PFSK-1 (cell line): ENCODE data around the gene PCDHB4.

Source experiments
- FOXP2 ChIP-seq: optimal IDR thresholded peaks from 2 replicates; pipeline ENCODE3; 2011; ENCODE audit warnings: borderline replicate concordance, control low read depth, inconsistent platforms; ENCODE audit not compliant: insufficient read depth; ENCODE audit errors: extremely low read length, extremely low read depth
- POLR2AphosphoS5 ChIP-seq: IDR thresholded peaks from 2 replicates; pipeline ENCODE4 v1.6.1; 2012; ENCODE audit warnings: low read depth, mild to moderate bottlenecking, control low read depth, low read length, moderate library complexity
- SIN3A ChIP-seq: IDR thresholded peaks from 2 replicates; pipeline ENCODE4 v1.6.1; 2012; ENCODE audit warnings: mild to moderate bottlenecking, low read length, moderate library complexity, borderline replicate concordance; ENCODE audit not compliant: insufficient read depth
- TAF1 ChIP-seq: IDR thresholded peaks from 2 replicates; pipeline ENCODE4 v1.6.1; 2012; ENCODE audit warnings: low read length, control low read depth, borderline replicate concordance; ENCODE audit not compliant: insufficient read depth
- TF ChIP-seq, protein P1 (sequence below), 2 experiments: IDR thresholded peaks; 2 replicates each; pipeline versions ENCODE4 v1.6.1 to v1.8.0; 2011 to 2012; ENCODE audit warnings: low read depth in 2 of 2, low read length in 2 of 2, control low read depth in 1 of 2, inconsistent platforms in 1 of 2, mild to moderate bottlenecking in 1 of 2, moderate library complexity in 1 of 2; ENCODE audit not compliant: insufficient read depth in 1 of 2

Gene PCDHB4

GRCh38 chr5:141150224-141150992 is 28.8 kb downstream of the PCDHB4 start:
- TF ChIP-seq FOXP2 (no peak), POLR2AphosphoS5 (no peak), TAF1 (no peak), SIN3A (no peak)
- TF ChIP-seq, protein P1, sequence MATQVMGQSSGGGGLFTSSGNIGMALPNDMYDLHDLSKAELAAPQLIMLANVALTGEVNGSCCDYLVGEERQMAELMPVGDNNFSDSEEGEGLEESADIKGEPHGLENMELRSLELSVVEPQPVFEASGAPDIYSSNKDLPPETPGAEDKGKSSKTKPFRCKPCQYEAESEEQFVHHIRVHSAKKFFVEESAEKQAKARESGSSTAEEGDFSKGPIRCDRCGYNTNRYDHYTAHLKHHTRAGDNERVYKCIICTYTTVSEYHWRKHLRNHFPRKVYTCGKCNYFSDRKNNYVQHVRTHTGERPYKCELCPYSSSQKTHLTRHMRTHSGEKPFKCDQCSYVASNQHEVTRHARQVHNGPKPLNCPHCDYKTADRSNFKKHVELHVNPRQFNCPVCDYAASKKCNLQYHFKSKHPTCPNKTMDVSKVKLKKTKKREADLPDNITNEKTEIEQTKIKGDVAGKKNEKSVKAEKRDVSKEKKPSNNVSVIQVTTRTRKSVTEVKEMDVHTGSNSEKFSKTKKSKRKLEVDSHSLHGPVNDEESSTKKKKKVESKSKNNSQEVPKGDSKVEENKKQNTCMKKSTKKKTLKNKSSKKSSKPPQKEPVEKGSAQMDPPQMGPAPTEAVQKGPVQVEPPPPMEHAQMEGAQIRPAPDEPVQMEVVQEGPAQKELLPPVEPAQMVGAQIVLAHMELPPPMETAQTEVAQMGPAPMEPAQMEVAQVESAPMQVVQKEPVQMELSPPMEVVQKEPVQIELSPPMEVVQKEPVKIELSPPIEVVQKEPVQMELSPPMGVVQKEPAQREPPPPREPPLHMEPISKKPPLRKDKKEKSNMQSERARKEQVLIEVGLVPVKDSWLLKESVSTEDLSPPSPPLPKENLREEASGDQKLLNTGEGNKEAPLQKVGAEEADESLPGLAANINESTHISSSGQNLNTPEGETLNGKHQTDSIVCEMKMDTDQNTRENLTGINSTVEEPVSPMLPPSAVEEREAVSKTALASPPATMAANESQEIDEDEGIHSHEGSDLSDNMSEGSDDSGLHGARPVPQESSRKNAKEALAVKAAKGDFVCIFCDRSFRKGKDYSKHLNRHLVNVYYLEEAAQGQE (IDR thresholded peaks at IDR 0.05; ENCODE audit: insufficient read depth in 1 of 2, low read depth in 2 of 2, low read length in 2 of 2): no peak

- TF ChIP-seq SIN3A (no peak), POLR2AphosphoS5 (no peak), FOXP2 (no peak), TAF1 (no peak)
- TF ChIP-seq, protein P1 (IDR thresholded peaks at IDR 0.05; ENCODE audit: insufficient read depth in 1 of 2, low read depth in 2 of 2, low read length in 2 of 2): no peak
These were observed 29.3 kb downstream of the PCDHB4 start for GRCh38 chr5:141150993-141151325.

DNA sequence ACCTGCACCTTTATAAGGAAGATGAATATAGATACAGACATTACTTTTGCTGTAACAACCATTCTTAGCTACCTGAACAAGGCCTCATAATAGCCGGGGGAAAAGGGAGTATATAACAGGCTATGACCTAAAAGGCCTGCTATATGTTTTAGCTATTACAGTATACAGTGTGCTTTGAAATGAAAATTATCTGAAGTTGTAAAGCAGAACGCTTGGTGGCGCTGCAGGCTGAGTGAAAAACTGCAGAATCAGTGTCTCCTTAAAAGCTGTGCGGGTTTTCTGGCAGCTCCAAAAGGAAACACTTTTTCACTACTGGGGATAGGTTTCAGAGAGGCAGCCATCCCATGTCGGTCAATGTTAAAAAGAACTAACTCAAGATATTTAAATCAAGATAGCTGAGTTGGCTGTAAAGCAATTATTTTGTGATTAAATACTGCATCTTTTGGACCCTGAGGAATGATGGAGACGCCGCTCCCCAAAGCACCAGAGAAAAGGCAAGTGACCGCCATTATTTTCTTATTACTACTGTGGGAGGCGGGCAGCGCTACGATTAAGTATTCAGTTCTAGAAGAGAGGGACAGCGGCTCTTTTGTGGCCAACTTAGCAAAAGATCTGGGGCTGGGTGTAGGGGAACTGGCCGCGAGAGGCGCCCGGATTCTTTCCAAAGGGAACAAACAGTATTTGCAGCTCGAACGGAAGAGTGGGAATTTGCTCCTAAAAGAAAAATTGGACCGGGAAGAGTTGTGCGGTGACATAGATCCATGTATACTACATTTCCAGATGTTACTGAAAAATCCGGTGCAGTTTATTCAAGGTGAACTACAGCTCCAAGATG is 34.1 kb downstream of the PCDHB4 start:
- TF ChIP-seq SIN3A: no peak
- no peak for TF ChIP-seq POLR2AphosphoS5
- no peak for TF ChIP-seq FOXP2
- TF ChIP-seq TAF1: no peak
- TF ChIP-seq, protein P1 (IDR thresholded peaks at IDR 0.05; ENCODE audit: insufficient read depth in 1 of 2, low read depth in 2 of 2, low read length in 2 of 2): no peak

- TF ChIP-seq SIN3A: no peak
- TF ChIP-seq, protein P1 (IDR thresholded peaks at IDR 0.05; ENCODE audit: insufficient read depth in 1 of 2, low read depth in 2 of 2, low read length in 2 of 2): no peak
- no peak for TF ChIP-seq FOXP2
- no peak for TF ChIP-seq TAF1
- no peak for TF ChIP-seq POLR2AphosphoS5
These were observed 51.0 kb downstream of the PCDHB4 start, which contains the start of gene PCDHB7 for GRCh38 chr5:141172381-141173204. PCDHB7 (plus strand) TSS chr5:141172644; CDS start chr5:141172836, 192 bp downstream.
